SU-DHL-6 (cell line): ENCODE measurements around the gene GPR132.

Experiments
- CTCF ChIP-seq: fragments of 200-600 bp; sonication (generic); IDR thresholded peaks from one replicate; pipeline ENCODE4 v1.5.1; 2017; ENCODE audit warnings: antibody characterized with exemption, mild to moderate bottlenecking, low read length, moderate library complexity; ENCODE audit not compliant: insufficient read depth, poor library complexity, severe bottlenecking
- EZH2phosphoT487 ChIP-seq: fragments of 200-600 bp; sonication (generic), shearing (Covaris generic); conservative IDR thresholded peaks from 2 replicates; pipeline ENCODE4 v1.6.1; 2018; ENCODE audit warnings: mild to moderate bottlenecking, antibody characterized with exemption, low read length, moderate library complexity, mixed read lengths

- TF ChIP-seq CTCF = no peak
- TF ChIP-seq EZH2phosphoT487 = no peak
Measured at GRCh38 chr14:105088812-105089745, 23.8 kb upstream of the GPR132 start.
